Nephron progenitor cell (in vitro differentiated cells): ENCODE results near the gene LCN15.

Experiments
- DNase-seq: peaks from one replicate; pipeline ENCODE4 v3.0.0; 2021
- H3K27ac Mint-ChIP-seq: 2 replicates; pipeline ENCODE4 v1.8.0; 2021; ENCODE audit warnings: mild to moderate bottlenecking, moderate library complexity, mixed read lengths
- H3K27me3 Mint-ChIP-seq: 2 replicates; pipeline ENCODE4 v1.8.0; 2021; ENCODE audit warnings: mild to moderate bottlenecking, low read depth, mixed read lengths; ENCODE audit not compliant: poor library complexity
- H3K36me3 Mint-ChIP-seq: 2 replicates; pipeline ENCODE4 v1.8.0; 2021; ENCODE audit warnings: low read depth, mixed read lengths
- H3K4me1 Mint-ChIP-seq: 2 replicates; pipeline ENCODE4 v1.8.0; 2021; ENCODE audit warnings: mixed read lengths
- H3K4me3 Mint-ChIP-seq: 2 replicates; pipeline ENCODE4 v1.8.0; 2021; ENCODE audit warnings: mild to moderate bottlenecking, moderate library complexity, mixed read lengths
- H3K9me3 Mint-ChIP-seq: 2 replicates; pipeline ENCODE4 v1.8.0; 2021; ENCODE audit warnings: mild to moderate bottlenecking, moderate library complexity, mixed read lengths
- CTCF ChIP-seq: fragments of 200-600 bp; sonication (generic); IDR thresholded peaks from 2 replicates; pipeline ENCODE4 v1.5.0; 2021; ENCODE audit warnings: antibody characterized with exemption

The LCN15 gene

GRCh38 chr9:136775191-136775590 is 10.9 kb upstream of the LCN15 start:
- H3K27ac Mint-ChIP-seq = no peak overlapping the region
- no peak overlapping the region for H3K4me3 Mint-ChIP-seq
- peaks cover 37% of the 10 kb centered on the region for H3K9me3 Mint-ChIP-seq
- H3K4me1 Mint-ChIP-seq = peaks cover 34% of the 10 kb centered on the region
- no peak for DNase-seq
- peaks cover 6% of the 10 kb centered on the region for H3K36me3 Mint-ChIP-seq
- peaks cover 62% of the 10 kb centered on the region for H3K27me3 Mint-ChIP-seq
- no peak for TF ChIP-seq CTCF

- H3K27me3 Mint-ChIP-seq = peaks cover 59% of the 10 kb centered on the region
- peaks cover 35% of the 10 kb centered on the region for H3K4me1 Mint-ChIP-seq
- peaks cover 36% of the 10 kb centered on the region for H3K9me3 Mint-ChIP-seq
- H3K36me3 Mint-ChIP-seq = peaks cover 6% of the 10 kb centered on the region
- DNase-seq = no peak
- TF ChIP-seq CTCF = no peak
- H3K27ac Mint-ChIP-seq = no peak overlapping the region
- no peak overlapping the region for H3K4me3 Mint-ChIP-seq
Measured at GRCh38 chr9:136774416-136775045, 10.2 kb upstream of the LCN15 start.

- H3K4me3 Mint-ChIP-seq = no peak overlapping the region
- H3K27me3 Mint-ChIP-seq = peaks cover 50% of the 10 kb centered on the region
- no peaks in the 10 kb centered on the region for H3K36me3 Mint-ChIP-seq
- TF ChIP-seq CTCF = no peak
- DNase-seq = no peak
- peaks cover 25% of the 10 kb centered on the region for H3K4me1 Mint-ChIP-seq
- H3K9me3 Mint-ChIP-seq = peaks cover 26% of the 10 kb centered on the region
- H3K27ac Mint-ChIP-seq = no peak overlapping the region
Measured at GRCh38 chr9:136773386-136774044, 9.2 kb upstream of the LCN15 start.

- no peaks in the 10 kb centered on the region for H3K36me3 Mint-ChIP-seq
- H3K27ac Mint-ChIP-seq = no peak overlapping the region
- H3K4me1 Mint-ChIP-seq = peaks cover 13% of the 10 kb centered on the region
- no peak for DNase-seq
- no peak for TF ChIP-seq CTCF
- no peak overlapping the region for H3K4me3 Mint-ChIP-seq
- peaks cover 17% of the 10 kb centered on the region for H3K9me3 Mint-ChIP-seq
- peaks cover 51% of the 10 kb centered on the region for H3K27me3 Mint-ChIP-seq
Measured at GRCh38 chr9:136771907-136772415, 7.6 kb upstream of the LCN15 start.

GRCh38 chr9:136769710-136770191 is 5.4 kb upstream of the LCN15 start:
- Mint-ChIP-seq H3K4me3 (peak overlapping the region; percentile 65), H3K36me3 (no peaks in the 10 kb centered on the region), H3K27ac (no peak overlapping the region), H3K27me3 (peaks cover 46% of the 10 kb centered on the region), H3K9me3 (peaks cover 14% of the 10 kb centered on the region), H3K4me1 (peaks cover 19% of the 10 kb centered on the region)
- peak; percentile 37 for TF ChIP-seq CTCF
- peak; percentile 79 for DNase-seq
